ENCODE results near the gene SLC4A2. TPM values are rescaled to one million over a fixed set of nuclear protein-coding genes. Genes with fewer than 3 reads are reported as not detected.
A peak's percentile ranks its signal among the peaks of the same experiment; 100 is the strongest.

The SLC4A2 gene
- total RNA-seq, 1 donor from 2014 or later, result 83.1 TPM

DNA sequence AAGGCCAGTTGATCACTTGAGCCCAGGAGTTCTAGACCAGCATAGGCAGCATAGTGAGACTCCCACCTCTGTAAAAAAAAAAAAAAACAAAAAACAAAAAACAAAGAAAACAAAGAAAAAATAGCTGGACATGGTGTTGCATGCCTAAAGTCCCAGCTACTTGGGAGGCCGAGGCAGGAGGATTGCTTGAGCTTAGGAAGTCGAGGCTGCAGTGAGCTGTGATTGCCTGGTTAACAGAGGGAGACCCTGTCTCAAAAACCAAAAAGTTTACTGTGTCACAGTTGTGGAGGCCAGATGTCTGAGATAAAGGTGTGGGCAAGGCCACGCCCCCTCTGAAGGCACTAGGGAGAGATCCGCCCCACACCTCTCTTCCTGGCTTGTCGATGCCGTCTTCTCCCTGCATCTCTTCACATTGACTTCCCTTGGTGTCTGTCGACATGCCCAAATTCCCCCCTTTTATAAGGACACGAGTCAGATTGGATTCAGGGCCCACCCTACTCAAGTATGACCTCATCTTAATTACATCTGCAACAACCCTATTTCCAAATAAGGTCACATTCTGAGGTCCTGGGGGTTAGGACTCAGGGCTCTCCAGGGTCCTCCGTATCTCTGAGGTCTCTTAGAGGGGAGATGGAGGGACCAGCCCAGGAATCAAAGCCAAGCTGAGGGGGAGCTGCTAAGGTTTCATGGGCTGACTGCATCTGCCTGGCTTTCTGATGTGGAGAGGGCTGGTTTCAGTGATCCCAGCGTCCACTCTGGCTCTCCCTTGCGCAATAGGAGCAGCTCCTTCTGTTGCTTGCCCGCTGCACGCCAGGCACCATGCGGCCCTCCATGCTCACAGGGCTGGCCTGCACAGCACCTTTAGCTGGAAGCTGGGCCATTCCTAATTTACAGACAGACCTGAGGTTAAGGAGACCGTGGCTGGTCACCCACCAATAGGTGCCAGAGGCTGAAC, 50.0 kb downstream of the SLC4A2 start:
- peak; percentile 60 for ATAC-seq
- DNase-seq (ENCODE audit: low spot score), result no peak

DNA sequence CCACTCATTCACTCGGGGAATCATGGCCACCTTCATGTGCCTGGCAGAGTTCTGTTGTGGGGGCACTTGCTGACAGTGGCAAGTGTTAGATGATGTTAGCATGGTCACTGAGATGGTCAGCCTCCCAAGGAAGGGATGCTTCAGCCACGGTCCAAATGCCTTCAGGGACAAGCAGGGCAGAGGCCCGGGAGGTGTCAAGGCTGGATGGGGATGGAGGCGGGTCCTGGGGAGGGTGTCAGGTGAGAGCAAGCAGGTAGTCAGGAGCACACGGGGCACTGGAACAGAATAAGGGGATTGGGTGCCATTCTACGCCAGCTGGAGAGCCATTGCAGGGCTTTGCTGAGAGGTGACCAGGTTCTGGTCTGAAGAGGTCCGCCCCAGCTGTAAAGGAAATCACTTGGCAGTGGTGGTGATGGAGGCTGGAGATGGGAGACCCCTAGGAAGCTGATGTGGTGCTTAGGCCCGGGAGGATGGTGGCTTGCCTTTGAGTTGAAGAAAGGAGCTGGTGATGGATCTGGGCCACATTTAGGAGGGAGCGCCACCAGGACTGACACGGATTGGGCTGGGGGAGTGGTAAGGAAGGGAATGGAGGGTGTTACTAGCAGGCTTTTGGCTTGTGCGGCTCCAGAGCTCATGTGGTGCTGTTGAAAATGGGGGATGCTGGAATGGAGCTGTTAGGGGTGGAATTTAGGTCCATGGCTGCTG, 51.0 kb downstream of the SLC4A2 start:
- DNase-seq (ENCODE audit: low spot score) (no peak), ATAC-seq (peak; percentile 5)

DNA sequence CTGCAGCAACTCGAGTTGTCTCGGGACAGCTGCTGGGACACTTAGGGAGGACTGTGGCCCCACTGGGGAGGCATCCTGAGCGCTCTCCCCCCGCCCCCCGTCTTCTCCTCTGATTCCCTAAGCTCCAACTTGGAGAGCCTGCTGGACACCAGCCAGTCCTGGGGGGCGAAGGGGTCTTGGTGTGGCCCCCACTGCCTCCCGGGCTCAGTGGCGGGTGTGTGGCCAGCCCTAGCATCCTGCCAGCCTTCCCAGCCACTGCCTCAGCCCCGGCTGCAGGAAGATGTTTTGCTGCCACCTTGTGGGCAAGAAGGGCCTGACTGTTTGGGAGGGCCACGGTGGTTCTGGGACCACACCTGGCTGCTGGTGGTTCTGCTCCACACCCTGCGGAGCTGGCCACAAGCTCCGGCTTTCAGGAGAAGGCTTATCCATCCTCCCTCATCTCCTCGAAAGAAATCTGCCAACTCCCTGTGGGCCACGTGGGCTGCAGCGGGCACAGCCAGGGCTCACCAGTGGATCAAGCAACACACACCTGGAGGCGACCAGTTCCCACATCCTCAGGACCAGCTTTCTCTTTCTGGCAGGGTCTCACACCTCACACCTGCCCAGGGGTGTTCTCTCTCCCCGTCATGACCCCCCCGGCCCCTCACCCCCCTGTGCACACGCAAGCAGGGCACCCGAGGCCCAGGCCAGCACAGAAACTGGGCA, 51.7 kb downstream of the SLC4A2 start:
- peak; percentile 92 for ATAC-seq
- DNase-seq (ENCODE audit: low spot score), result peak; percentile 77

DNA sequence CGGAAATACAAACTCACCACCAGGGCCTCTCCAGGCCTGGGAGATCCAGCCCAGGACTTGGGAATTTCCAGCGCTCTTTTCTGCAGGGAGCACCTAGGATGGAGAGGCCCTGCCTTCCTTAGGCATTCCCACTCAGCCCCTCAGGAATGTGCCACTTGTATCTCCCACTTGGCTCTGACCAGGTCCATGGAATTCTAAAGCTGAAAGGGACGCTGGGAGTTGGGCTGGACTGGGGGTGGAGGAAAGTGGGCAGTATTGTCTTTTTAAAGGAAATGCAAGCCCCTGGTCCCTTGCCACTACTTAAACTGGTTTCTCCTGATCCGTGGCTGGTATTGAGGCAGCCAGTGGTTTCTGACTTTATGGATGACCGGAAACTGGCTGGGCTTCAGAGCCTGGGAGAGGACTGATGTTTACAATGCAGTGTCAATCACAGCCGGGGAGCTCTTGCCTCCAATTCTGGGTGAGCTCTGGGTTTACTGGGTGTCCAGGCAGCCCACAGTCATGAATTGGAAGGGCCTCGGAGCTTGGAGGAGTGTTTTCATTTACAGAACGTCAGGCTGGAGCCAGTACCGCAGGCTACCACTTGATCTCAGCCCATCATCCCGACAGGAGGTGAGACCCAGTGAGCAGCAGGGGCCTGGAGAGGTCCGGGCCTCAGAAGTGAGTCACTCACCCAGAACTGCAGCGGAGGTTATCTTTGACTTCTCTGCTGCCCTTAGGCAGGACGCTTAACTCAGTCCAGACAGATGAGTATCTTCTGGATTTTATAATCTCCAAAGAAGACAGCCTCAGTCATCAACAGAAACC, 54.2 kb downstream of the SLC4A2 start:
- no peak for ATAC-seq

DNA sequence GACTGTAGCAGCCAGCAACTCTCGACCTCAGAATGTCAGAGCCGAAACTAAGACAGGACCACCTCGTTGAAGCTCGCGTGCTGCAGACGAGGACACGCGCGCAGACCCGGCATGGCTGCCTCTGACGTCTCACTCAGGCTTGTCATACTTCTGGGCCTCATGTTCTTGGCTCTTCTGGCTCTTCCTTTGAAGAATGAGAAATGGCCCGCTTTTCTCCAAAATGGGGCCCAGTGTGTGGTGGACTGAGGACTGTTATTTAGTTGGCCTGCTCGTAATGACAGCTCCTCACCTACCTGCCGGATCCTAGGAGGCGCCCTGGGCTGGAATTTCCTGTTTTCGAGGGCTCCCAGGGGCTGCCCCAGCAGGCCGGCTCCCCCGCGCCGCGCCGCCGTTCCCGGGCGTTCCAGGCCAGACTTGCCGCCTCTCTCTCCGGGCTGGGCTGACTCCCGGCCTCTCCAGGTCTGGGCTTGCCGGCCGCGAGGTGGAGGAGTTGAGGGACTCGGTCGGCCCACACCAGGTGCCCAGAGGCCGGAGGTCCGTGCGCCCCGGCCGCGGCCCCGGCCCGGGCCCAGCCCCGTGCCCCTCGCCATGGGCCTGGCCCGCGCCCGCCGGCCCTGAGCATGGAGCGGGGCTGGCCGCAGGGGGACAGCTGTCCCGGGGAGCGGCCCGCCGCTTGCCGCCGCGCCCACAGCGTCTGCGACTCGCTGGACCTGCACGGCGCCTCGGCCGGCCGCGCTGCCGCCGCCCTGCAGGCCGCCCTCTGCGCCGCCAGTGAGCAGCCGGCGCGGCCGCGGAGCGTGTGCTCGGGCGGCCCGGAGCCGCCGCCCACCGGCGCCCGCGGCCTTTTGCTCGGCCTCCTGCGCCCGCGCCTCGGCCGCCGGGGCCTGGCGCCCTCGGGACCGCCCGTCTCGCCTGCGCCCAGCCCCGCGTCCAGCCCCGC, 55.0 kb downstream of the SLC4A2 start:
- ATAC-seq, result no peak
- DNase-seq (ENCODE audit: low spot score), result no peak

More for the DNA sequence above, 54.2 kb downstream of the SLC4A2 start:
- DNase-seq (ENCODE audit: low spot score), result no peak

DNA sequence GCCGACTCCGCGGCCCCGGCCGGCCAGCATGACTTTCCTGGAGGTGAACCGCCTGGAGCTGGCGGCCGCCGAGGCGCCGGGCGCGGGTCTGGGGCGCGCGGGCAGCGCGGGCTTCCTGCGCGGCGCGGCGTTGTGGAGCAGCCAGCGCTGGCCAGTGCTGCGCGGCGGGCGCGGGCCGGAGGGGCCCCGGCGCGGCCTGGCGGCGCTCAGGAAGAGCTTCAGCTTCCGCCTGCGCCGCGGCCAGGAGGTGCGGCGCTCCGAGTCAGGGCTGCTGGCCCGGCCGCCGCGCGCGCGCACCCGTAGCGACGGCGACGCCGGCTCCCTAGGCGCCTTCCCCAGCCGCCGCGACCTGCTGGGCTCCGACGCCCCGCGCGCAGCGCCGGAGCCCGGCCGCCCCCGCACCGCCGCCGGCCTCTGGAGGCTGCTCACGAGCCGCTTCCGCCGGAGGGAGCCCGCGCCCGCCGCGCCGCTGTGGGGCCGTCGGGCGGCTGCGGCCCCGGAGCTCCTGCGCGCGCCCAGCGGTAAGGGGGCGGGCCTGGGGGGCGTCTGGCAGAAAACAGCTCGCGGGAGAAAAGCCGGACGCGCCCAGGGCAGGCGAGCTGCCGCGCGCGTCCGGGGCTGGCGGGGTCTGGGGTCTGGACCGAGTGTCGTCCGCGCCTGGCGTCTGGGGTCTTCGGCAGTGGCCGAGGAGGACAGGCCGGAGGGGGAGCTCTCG, 55.9 kb downstream of the SLC4A2 start:
- ATAC-seq (no peak), DNase-seq (ENCODE audit: low spot score) (no peak)

DNA sequence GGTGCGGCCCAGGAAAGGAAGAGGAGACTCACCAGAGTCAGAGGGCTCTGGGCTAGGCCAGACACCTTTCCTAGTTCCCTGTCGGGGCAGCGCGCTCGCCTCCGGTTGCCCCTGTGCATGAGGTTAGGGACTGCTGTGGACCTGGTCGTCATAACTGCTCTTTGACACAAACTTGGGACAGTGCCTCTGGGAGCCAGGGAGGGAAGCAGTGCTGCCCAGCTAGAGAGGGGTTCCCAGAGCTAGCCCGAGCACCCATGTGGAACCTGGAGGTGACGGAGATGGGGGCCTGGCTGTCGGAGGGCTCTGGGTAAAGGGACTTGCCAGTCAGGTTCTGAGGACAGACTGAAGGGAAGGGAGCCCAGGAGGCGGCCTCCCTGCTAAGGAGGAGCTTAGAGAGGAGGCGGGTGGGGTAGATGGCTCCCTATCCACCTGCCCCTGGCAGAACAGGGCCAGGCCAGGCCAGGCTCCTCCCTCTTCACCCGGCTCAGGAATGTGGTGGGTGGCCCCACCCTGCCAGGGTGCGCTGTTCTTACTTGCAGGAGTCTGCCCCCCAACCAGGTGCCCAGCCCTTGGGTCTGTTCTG, 56.5 kb downstream of the SLC4A2 start:
- no peak for DNase-seq (ENCODE audit: low spot score)
- peak; percentile 9 for ATAC-seq

DNA sequence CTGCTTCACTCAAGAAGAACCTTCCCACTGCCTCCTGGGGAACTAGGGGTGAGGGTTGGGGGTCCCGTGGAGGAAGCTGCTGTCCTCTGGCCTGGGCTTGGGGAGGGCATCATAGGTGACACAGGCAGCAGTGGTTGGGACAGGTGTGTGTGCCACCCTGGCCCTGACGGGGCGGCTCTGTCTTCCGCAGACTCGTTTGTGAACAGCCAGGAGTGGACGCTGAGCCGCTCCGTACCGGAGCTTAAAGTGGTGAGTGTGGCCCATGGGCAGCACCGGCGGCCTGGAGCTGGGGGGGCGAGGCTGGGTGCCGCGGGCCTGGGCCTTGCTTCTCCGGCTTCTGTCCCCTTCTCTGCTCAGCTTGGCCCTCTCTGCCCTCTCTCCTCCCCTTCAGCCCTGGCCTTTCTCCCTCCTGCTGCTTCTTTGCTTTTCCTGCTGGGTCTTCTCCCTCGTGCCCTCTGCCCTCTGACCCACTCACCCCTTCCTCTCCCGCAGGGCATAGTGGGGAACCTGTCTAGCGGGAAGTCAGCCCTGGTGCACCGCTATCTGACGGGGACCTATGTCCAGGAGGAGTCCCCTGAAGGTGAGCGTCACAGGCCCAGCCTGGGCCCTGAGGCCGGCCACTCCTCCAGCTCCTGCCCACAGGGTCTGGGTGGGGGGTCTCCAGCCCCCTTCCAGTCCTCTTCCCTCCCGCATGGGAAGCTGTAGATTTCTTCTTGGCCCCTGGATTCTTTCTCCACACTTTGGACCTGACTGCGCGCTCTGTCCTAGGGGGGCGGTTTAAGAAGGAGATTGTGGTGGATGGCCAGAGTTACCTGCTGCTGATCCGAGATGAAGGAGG, 57.4 kb downstream of the SLC4A2 start:
- DNase-seq (ENCODE audit: low spot score) (no peak), ATAC-seq (no peak)

DNA sequence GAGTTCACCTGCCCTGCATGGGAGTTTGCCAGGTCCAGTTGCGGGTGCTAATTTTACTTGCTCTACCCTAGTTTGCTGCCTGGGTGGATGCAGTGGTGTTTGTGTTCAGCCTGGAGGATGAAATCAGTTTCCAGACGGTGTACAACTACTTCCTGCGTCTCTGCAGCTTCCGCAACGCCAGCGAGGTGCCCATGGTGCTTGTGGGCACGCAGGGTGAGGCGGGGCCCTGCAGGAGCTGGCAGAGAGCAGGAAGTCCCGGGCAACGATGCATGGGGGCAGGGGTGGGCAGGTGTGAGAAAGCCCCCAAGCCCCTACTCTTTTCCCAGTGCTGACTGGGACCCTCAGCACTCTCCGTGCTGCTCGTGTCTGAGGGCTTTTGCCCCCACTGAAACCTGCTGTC, 58.2 kb downstream of the SLC4A2 start:
- DNase-seq (ENCODE audit: low spot score) (no peak), ATAC-seq (no peak)

DNA sequence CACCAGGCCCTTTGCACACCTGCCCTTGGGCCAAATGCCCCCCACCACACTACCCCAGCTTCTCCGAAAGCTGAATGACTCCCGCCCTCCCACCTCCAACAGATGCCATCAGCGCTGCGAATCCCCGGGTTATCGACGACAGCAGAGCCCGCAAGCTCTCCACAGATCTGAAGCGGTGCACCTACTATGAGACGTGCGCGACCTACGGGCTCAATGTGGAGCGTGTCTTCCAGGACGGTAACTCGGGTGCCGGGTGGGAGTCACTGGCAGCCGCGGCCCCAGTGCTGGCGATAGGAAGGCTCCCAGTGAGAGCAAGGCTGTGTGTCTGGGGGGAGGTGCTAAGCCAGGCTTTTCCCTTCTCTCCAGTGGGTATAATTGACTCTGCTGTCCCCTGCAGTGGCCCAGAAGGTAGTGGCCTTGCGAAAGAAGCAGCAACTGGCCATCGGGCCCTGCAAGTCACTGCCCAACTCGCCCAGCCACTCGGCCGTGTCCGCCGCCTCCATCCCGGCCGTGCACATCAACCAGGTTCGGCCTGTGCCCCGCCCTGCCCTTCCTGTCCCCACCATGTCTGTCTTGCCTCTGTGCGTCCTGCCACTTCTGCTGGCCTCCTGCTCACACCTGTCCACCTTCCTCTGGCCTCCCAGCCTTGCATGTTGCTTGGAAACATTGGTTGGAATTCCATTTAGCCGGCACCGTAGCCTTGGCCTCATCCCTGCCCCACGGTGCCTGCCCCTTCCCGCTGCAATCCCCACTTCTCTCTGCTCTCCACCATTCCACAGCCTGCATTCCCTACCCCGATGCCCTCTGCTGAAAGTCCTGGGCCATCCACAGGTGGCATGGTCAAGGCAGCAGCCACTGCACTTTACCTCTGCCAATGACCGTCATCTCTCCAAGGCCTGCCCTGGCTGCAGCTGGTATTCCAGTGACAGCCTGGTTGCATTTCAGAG, 59.0 kb downstream of the SLC4A2 start:
- ATAC-seq (no peak), DNase-seq (ENCODE audit: low spot score) (no peak)

DNA sequence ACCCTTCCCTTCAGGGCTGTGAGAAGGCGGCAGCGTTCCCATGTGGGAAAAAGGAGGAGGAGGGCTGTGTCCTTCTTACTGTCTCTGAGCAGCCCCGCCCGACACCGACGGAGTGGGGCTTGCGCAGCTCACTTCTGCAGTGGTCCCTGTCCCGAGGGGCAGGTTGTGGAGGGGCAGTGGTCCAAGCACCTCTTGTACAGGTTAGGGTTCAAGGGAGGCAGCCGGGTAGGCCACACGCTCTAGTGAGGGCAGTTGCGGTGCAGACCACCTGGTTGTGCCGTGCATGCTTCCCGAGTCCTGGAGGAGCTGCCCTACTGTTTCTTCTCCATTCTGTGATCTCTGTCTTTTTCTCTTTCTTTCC, 59.6 kb downstream of the SLC4A2 start:
- DNase-seq (ENCODE audit: low spot score) (no peak), ATAC-seq (no peak)

DNA sequence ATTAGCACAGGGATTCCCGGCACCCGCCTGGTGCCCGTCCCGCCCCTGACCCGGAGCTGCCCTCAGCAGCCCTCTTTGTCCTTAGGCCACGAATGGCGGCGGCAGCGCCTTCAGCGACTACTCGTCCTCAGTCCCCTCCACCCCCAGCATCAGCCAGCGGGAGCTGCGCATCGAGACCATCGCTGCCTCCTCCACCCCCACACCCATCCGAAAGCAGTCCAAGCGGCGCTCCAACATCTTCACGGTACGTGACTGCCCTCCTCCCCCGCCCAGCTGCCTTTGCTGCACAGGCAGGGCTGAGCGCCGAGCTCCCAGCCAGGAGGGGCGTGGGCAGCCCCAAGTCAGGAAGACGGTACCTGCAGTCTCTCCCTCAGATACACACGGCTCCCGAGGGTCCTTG, 60.5 kb downstream of the SLC4A2 start:
- no peak for ATAC-seq

DNA sequence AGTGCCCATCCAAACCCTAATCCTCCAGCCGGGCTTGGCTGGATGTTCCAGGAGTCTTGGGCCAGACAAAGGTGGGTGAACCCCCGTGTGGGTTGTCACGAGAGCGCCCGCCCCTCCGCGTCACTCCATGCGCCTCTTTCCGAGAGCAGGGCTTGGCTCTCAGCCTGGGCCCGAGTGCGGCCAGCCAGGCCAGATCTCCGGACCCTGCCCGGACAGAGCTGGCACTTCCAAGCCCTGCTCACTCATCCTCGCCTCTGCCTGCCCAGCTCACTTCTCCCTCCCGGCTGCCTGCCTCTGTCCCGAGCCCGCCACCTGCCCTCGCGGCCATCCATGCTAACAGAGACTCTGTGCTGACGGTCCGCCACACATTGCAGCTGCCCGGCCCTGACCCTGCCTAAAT, 61.5 kb downstream of the SLC4A2 start:
- ATAC-seq, result no peak

More for the DNA sequence above, 60.5 kb downstream of the SLC4A2 start:
- DNase-seq (ENCODE audit: low spot score), result no peak

DNA sequence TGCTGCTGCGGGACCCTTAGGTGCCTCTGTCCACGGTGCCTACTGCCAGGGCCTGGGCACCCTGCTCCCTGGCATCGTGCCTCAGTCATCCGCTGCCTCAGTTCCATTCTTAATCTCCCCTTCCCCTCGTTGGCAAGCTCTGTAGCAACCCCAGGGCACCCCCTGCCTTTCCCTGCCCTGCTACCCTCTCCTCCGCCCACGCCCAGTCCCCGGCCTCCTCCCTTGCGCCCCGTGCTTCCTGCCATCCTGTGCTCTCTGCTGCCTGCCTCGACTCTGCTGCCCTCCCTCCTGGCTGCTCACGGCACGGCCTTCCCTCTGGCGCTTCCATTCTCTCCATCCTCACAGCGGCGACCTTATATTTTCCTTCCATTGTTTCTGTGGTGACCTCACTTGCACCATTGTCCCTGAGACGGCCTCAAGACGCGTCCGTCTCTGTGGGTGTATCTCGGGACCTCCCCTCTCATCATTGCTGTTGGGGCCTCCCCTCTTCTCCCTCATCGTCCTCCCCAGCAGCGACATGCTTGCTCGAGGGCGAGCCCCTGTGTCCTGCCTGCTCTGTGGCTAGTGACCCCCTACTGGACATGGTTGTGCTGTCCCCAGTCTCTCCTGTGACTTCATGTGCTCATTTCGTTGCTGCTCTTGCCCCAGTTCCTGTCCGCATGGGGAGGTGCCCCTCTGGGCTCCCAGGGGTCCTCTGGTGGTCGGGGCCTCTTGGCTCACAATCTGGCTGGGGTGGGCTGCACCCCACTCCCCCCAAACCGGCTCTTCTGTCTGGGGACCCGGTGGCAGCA, 62.2 kb downstream of the SLC4A2 start:
- ATAC-seq, result no peak
- no peak for DNase-seq (ENCODE audit: low spot score)

More for the DNA sequence above, 61.5 kb downstream of the SLC4A2 start:
- DNase-seq (ENCODE audit: low spot score), result no peak

DNA sequence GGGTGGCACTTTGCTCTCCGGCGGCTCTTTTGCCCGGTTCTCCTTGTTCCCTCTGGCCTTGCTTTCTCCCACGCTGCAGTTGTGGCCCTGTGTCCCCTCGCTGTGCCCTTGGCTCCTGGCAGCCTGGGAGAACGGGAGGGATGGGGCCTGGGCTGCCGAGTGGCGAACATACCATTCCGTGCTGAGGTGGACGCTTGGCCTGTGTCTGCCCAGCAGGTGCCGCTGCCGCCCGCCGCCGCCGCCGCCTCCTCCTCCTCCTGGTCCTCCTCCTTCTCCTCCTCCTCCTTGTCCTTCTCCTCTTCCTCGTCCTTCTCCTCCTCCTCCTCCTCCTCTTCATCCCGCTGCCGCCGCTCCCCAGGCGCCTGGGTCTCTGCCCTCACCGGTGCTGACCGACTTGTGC, 62.9 kb downstream of the SLC4A2 start:
- DNase-seq (ENCODE audit: low spot score), result no peak
- no peak for ATAC-seq

DNA sequence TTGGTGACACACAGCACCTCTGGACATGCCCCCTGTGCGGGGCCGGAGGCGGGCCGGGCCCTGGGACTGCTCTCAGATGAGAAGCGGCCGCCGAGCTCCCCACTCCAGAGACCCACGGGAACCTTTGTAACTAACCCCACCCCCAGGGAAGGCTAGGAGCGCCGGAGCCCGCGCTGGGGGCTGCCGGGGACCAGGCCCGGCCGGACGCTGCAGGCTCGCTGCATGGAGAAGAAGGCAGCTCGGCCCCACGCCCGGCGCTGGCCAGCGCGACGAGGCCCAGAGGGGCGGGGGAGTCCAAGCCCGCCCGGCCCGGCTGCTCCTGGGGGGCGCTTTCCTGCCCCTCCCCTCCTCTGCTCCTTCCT, 63.4 kb downstream of the SLC4A2 start:
- DNase-seq (ENCODE audit: low spot score) (no peak), ATAC-seq (no peak)
